ENCODE results near the gene CSH1. TPM values are rescaled to one million over a fixed set of nuclear protein-coding genes. Genes with fewer than 3 reads are reported as not detected.

CSH1 gene
- total and polyA plus RNA-seq, 11 donors = not detected

DNA sequence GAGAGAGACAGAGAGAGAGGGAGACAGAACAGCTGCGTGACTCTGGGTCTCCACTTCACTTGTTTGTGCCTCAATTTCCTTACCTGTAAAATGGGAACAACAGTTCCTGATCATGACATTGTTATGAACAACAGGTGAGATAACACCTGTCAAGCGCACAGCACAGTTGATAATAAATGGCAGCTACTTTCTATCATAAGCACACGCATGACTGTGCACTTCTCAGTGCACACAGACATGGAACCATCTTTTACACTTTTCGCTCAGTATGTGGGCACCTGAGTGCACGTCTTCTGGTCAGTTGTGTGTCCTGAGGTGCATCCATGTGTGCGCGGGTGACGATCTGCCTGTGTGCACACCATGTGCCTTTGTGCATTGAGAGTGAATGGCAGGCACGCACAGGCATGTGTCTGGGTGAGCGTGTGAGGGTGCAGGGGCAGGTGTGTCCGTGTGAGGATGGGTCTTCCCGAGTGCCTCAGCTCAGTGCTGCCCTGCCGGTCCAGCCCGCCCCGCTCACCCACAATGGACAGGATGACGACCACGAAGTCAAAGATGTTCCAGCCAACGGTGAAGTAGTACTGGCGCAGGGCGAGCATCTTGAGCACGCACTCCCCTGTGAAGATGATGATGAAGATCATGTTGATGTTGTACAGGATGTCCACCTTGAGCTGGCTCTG lies 46.1 kb upstream of the CSH1 start:
- Histone ChIP-seq H3K36me3 (no peaks in the 10 kb centered on the region), H3K4me1 (peaks cover 0 to 15% (median 0%) of the 10 kb centered on the region in 12 donors), H3K27ac (no peak overlapping the region), H3K27me3 (no peaks in the 10 kb centered on the region), H3K4me3 (no peak overlapping the region), H3K9me3 (no peaks in the 10 kb centered on the region)
- WGBS, 4 donors = 91 to 97% (median 96%) methylated on average over 15 to 21 of the region's 21 CpGs
- TF ChIP-seq, protein P1, sequence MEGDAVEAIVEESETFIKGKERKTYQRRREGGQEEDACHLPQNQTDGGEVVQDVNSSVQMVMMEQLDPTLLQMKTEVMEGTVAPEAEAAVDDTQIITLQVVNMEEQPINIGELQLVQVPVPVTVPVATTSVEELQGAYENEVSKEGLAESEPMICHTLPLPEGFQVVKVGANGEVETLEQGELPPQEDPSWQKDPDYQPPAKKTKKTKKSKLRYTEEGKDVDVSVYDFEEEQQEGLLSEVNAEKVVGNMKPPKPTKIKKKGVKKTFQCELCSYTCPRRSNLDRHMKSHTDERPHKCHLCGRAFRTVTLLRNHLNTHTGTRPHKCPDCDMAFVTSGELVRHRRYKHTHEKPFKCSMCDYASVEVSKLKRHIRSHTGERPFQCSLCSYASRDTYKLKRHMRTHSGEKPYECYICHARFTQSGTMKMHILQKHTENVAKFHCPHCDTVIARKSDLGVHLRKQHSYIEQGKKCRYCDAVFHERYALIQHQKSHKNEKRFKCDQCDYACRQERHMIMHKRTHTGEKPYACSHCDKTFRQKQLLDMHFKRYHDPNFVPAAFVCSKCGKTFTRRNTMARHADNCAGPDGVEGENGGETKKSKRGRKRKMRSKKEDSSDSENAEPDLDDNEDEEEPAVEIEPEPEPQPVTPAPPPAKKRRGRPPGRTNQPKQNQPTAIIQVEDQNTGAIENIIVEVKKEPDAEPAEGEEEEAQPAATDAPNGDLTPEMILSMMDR (IDR thresholded peaks at IDR 0.05) = no peak
- no peak for TF ChIP-seq POLR2A (IDR thresholded peaks at IDR 0.05)
- no peak for DNase-seq
- ATAC-seq = no peak
- intact Hi-C loops (cut with DNase I) = no loop called here

DNA sequence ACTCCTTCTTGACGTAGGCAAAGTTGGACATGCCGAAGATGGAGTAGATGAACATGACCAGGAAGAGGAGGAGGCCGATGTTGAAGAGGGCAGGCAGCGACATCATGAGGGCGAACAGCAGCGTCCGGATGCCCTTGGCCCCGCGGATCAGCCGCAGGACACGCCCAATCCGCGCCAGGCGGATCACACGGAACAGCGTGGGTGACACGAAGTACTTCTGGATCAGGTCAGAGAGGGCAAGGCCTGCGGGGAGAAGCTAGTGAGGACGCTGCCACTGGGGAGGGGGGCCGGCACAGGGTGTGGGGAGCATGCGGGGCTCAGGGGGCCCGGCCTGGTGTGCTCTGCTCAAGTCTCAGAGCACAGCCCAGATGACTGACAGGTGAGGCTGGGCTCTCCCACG lies 45.4 kb upstream of the CSH1 start:
- WGBS, 4 donors = 92 to 94% (median 94%) methylated on average over 21 to 23 of the region's 23 CpGs
- Histone ChIP-seq H3K4me3 (no peak overlapping the region), H3K4me1 (peaks cover 0 to 11% (median 0%) of the 10 kb centered on the region in 12 donors), H3K9me3 (no peaks in the 10 kb centered on the region), H3K27ac (no peak overlapping the region), H3K27me3 (no peaks in the 10 kb centered on the region), H3K36me3 (no peaks in the 10 kb centered on the region)
- TF ChIP-seq, protein P1 (IDR thresholded peaks at IDR 0.05) = no peak
- TF ChIP-seq POLR2A (IDR thresholded peaks at IDR 0.05) = no peak
- intact Hi-C loops (cut with DNase I) = no loop called here
- DNase-seq (no peak), ATAC-seq (no peak)

DNA sequence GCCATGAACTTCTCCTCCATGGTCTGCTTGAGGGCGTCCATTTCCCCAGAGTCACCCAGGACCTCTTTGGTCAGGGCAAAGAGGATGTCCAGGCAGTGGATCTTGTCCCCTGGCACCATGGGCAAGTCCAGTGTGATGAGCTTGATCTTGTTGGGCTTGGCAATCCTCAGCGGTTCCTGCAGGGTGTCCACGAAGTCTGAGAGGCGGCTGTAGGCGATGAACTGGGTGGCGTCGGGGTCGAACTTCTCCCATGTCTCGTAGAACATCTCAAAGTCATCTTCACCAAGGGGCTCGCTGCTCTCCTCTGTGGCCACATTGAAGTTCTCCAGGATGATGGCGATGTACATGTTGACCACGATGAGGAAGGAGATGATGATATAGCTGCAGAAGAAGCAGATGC lies 44.8 kb upstream of the CSH1 start:
- Histone ChIP-seq H3K4me3 (no peak overlapping the region), H3K4me1 (peaks cover 0 to 5% (median 0%) of the 10 kb centered on the region in 12 donors), H3K9me3 (no peaks in the 10 kb centered on the region), H3K27ac (no peak overlapping the region), H3K27me3 (no peaks in the 10 kb centered on the region), H3K36me3 (no peaks in the 10 kb centered on the region)
- TF ChIP-seq, protein P1 (IDR thresholded peaks at IDR 0.05) = no peak
- no peak for TF ChIP-seq POLR2A (IDR thresholded peaks at IDR 0.05)
- WGBS, 4 donors = 94 to 98% (median 95%) methylated on average over 11 to 12 of the region's 12 CpGs
- DNase-seq (no peak), ATAC-seq (no peak)
- intact Hi-C loops (cut with DNase I) = no loop called here

DNA sequence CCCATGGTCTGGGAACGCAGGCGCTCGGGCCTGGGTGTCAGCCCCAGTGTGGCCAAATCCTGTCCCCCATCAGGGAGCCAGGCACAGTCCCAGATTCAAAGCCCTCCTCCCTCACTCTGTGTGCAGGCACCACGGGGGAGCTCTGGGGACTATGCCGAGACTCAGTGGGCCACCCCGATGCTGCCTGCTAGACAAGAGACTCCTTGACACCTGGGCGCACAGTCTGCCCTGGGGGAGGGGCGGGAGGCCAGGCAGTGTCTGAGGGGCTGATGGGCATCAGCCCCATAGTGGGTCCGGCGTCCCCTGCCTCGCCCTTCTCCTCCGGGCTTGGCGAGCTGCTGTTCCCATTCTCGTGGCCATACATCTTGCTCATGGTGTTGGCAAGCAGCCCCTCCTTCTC lies 44.2 kb upstream of the CSH1 start:
- DNase-seq (no peak), ATAC-seq (no peak)
- no peak overlapping the region for H3K27ac ChIP-seq
- no peaks in the 10 kb centered on the region for H3K27me3 ChIP-seq
- no peaks in the 10 kb centered on the region for H3K9me3 ChIP-seq
- H3K4me1 ChIP-seq = no peaks in the 10 kb centered on the region
- intact Hi-C loops (cut with DNase I) = no loop called here
- WGBS, 4 donors = 92 to 96% (median 94%) methylated on average over 11 to 14 of the region's 14 CpGs
- TF ChIP-seq, protein P1 (IDR thresholded peaks at IDR 0.05) = no peak
- no peak for TF ChIP-seq POLR2A (IDR thresholded peaks at IDR 0.05)
- H3K4me3 ChIP-seq = no peak overlapping the region
- no peaks in the 10 kb centered on the region for H3K36me3 ChIP-seq
